NCI-H1694 treated with DMSO at 0.1 percent for 48 hours (cell line): ENCODE results near the gene FYB1.

Experiments
- DNase-seq: peaks from one replicate; lab custom pipeline; 2025; lab: John Stamatoyannopoulos, UW

Gene FYB1

GRCh38 chr5:39158786-39159185 lies 60.6 kb downstream of the FYB1 start:
- no peak for DNase-seq

GRCh38 chr5:39158127-39158593 lies 61.2 kb downstream of the FYB1 start:
- no peak for DNase-seq

GRCh38 chr5:39157701-39158100 lies 61.7 kb downstream of the FYB1 start:
- no peak for DNase-seq

- DNase-seq, result no peak
These were observed 63.3 kb downstream of the FYB1 start for GRCh38 chr5:39156082-39156481.

GRCh38 chr5:39151745-39152144 lies 67.6 kb downstream of the FYB1 start:
- DNase-seq, result no peak

GRCh38 chr5:39149966-39150365 lies 69.4 kb downstream of the FYB1 start:
- no peak for DNase-seq

GRCh38 chr5:39148983-39149534 lies 70.3 kb downstream of the FYB1 start:
- no peak for DNase-seq

GRCh38 chr5:39146831-39147540 lies 72.4 kb downstream of the FYB1 start:
- DNase-seq, result no peak

GRCh38 chr5:39143151-39143860 lies 76.1 kb downstream of the FYB1 start:
- no peak for DNase-seq

GRCh38 chr5:39140558-39141168 lies 78.7 kb downstream of the FYB1 start:
- DNase-seq, result no peak

GRCh38 chr5:39138892-39139291 lies 80.5 kb downstream of the FYB1 start:
- no peak for DNase-seq

- no peak for DNase-seq
These were observed 81.4 kb downstream of the FYB1 start for GRCh38 chr5:39137819-39138451.

GRCh38 chr5:39137391-39137790 lies 82.0 kb downstream of the FYB1 start:
- DNase-seq, result no peak

- DNase-seq, result no peak
These were observed 86.6 kb downstream of the FYB1 start for GRCh38 chr5:39132792-39133191.

- DNase-seq, result no peak
These were observed 87.3 kb downstream of the FYB1 start for GRCh38 chr5:39132128-39132447.

- DNase-seq, result no peak
These were observed 87.9 kb downstream of the FYB1 start for GRCh38 chr5:39131210-39132127.

- no peak for DNase-seq
These were observed 88.6 kb downstream of the FYB1 start for GRCh38 chr5:39130716-39131115.

GRCh38 chr5:39121922-39122321 lies 97.4 kb downstream of the FYB1 start:
- no peak for DNase-seq

- DNase-seq, result no peak
These were observed 98.0 kb downstream of the FYB1 start for GRCh38 chr5:39121315-39121714.

GRCh38 chr5:39120052-39120420 lies 99.3 kb downstream of the FYB1 start:
- no peak for DNase-seq

- no peak for DNase-seq
These were observed 99.8 kb downstream of the FYB1 start for GRCh38 chr5:39119404-39120051.
